ENCODE data around the gene TAF1C.

Gene TAF1C

DNA sequence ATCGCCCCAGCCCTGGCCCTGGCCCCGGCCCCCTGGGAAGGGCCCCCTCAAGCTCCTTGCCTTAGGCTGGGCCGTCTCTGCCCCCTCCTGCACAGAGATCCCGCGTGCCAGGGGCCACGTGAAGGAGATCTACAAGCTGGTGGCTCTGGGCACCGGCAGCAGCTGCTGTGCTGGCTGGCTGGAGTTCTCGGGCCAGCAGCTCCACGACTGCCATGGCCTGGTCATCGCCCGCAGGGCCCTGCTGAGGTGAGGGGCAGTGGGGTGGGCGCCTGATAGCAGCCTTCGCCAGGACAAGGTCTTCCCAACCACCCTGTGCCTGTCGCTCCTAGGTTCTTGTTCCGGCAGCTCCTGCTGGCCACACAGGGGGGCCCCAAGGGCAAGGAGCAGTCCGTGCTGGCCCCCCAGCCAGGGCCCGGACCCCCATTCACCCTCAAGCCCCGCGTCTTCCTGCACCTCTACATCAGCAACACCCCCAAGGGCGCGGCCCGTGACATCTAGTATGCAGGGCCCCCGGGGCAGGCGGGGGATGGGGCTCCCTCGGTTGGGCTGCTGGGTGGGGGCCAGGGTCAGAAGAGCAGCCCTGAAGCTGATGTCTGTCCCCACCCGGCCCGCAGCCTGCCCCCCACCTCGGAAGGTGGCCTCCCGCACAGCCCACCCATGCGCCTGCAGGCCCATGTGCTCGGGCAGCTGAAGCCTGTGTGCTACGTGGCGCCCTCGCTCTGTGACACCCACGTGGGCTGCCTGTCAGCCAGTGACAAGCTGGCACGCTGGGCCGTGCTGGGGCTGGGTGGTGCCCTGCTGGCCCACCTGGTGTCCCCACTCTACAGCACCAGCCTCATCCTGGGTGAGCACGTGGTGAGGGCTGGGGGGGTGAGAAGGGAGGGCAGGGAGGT lies 8.6 kb upstream of the TAF1C start:
- no peak overlapping the region for H3K4me3 ChIP-seq (ENCODE audit: control insufficient read depth, low read depth, low read length)
- DNase-seq (ENCODE audit: low read depth) = no peak
- TF ChIP-seq, protein P1, sequence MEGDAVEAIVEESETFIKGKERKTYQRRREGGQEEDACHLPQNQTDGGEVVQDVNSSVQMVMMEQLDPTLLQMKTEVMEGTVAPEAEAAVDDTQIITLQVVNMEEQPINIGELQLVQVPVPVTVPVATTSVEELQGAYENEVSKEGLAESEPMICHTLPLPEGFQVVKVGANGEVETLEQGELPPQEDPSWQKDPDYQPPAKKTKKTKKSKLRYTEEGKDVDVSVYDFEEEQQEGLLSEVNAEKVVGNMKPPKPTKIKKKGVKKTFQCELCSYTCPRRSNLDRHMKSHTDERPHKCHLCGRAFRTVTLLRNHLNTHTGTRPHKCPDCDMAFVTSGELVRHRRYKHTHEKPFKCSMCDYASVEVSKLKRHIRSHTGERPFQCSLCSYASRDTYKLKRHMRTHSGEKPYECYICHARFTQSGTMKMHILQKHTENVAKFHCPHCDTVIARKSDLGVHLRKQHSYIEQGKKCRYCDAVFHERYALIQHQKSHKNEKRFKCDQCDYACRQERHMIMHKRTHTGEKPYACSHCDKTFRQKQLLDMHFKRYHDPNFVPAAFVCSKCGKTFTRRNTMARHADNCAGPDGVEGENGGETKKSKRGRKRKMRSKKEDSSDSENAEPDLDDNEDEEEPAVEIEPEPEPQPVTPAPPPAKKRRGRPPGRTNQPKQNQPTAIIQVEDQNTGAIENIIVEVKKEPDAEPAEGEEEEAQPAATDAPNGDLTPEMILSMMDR (IDR thresholded peaks at IDR 0.05; ENCODE audit: control insufficient read depth, insufficient read depth, low read depth, low read length, missing control alignments) = no peak

DNA sequence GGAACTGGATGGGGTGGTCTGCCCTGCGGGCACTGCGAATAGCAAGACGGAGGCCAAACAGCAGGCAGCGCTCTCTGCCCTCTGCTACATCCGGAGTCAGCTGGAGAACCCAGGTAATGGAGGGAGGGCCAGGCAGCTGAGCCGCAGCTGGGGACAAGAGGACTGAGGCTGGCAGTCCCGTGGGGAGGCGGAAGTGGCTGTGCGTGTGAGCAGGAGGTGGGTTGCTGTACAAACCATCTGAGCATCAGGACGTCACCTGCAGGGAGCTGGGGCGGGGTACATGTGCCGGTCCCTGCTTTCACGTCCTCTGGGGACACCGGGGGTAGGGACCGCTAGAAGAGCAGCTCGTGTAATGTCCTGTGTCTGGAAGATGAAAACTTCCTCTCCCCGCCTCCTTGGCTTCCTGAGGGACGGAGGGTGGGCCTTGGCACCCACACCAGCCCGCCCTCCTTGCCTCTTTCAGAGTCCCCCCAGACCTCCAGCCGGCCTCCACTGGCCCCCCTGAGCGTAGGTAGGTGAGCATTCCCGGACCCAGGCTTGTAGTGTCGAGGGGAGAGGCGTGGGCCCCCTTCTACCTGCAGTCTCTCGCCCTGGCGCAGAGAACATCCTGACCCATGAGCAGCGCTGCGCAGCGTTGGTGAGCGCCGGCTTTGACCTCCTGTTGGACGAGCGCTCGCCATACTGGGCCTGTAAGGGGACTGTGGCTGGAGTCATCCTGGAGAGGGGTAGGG lies 7.8 kb upstream of the TAF1C start:
- H3K4me3 ChIP-seq (ENCODE audit: control insufficient read depth, low read depth, low read length) = no peak overlapping the region
- TF ChIP-seq, protein P1 (IDR thresholded peaks at IDR 0.05; ENCODE audit: control insufficient read depth, insufficient read depth, low read depth, low read length, missing control alignments) = no peak
- DNase-seq (ENCODE audit: low read depth) = no peak

DNA sequence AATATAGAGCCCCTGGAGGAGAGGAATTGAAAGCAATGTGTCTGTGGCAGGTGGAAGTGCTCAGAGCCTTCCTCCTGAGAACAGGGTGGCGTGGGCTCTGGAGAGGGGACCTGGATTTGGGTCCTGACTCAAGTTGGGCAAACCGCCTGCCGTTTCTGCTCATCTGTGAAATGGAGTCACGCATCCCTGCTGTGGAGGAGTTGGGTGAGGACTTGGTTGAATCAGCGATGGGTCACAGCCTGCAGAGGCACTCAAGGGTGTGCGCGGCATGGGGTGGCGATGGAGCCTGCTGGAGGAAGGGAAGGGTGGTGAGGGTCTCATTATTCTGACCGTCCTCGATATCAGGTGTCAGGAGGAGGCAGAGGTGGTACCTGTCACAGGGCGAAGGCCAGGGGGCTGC lies 7.2 kb upstream of the TAF1C start:
- TF ChIP-seq, protein P1 (IDR thresholded peaks at IDR 0.05; ENCODE audit: control insufficient read depth, insufficient read depth, low read depth, low read length, missing control alignments) = no peak
- no peak for DNase-seq (ENCODE audit: low read depth)
- no peak overlapping the region for H3K4me3 ChIP-seq (ENCODE audit: control insufficient read depth, low read depth, low read length)

DNA sequence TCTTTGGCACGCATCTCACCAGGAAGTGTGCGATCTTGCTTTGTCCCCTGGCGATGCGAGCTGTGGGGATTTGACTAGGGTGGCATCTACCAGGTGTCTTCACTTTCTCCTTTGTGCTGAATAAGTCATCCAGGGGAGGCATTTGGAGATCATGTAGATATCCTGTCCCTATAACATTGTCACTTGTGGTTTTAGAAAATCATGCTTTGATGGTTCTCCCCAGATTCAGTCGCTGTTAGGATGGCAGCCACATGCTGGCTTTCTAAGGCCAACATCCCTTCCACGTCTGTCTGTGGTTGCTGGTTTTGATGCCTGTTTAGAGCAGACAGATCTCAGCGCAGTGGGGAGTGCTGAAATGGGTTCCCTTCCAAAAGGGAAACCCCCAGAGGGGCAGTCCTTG lies 6.6 kb upstream of the TAF1C start:
- TF ChIP-seq, protein P1 (IDR thresholded peaks at IDR 0.05; ENCODE audit: control insufficient read depth, insufficient read depth, low read depth, low read length, missing control alignments) = no peak
- DNase-seq (ENCODE audit: low read depth) = no peak
- no peak overlapping the region for H3K4me3 ChIP-seq (ENCODE audit: control insufficient read depth, low read depth, low read length)

DNA sequence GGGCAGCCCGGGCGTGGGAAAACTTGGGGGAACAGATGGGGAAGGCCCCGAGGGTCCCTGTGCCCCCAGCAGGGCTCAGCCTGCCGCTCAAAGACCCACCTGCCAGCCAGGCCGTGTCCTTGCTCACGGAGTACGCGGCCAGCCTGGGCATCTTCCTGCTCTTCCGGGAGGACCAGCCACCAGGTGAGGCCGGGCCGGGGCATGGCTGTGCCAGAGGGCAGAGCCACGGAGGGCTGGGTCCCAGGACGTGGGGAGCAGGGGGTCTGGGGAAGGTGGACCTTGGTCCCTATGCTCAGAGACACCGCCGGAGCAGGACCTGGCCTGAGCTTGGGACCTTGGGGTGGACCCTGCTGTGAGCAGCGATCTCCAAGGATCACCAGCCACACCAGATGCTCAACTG lies 4.6 kb upstream of the TAF1C start:
- H3K4me3 ChIP-seq (ENCODE audit: control insufficient read depth, low read depth, low read length) = no peak overlapping the region
- TF ChIP-seq, protein P1 (IDR thresholded peaks at IDR 0.05; ENCODE audit: control insufficient read depth, insufficient read depth, low read depth, low read length, missing control alignments) = no peak
- no peak for DNase-seq (ENCODE audit: low read depth)

DNA sequence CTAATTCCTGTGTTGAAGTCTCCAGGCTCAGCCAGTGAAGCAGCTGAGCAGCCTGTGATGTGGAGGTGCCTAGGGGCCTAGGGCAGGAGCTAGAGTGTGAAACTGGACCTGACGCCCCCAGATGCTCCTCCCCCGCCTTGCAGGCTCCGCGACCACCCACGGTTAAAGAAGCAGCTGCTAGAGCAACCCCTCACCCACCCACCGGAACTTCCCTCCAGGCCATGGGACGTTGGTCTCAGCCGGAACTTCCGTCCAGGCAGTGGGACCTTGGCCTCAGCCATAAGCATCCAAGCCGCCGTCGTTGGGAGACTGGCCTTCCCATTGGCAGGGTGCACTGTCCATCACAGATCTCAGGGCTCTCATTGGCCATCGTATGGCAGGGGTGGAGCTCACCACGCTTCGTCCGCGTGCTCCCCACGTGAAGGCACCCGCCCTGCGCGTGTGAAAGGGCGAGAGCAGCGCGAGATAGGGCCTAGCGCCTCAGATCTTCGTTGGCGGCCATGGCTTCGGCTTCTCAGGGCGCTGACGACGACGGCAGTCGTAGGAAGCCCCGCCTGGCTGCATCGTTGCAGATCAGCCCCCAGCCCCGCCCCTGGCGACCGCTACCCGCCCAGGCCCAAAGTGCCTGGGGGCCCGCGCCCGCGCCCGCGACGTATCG lies 4.0 kb upstream of the TAF1C start, which contains the start of gene ADAD2:
TSS of gene ADAD2 (plus strand) at position 427 of the 658 bp plus-strand sequence. CDS start at position 501, 74 bp downstream.
- DNase-seq (ENCODE audit: low read depth) = no peak
- TF ChIP-seq, protein P1 (IDR thresholded peaks at IDR 0.05; ENCODE audit: control insufficient read depth, insufficient read depth, low read depth, low read length, missing control alignments) = no peak
- H3K4me3 ChIP-seq (ENCODE audit: control insufficient read depth, low read depth, low read length) = no peak within 1 kb of the TSS

Measured in AG09309 (cell line).